GM21528 (cell line): Measurements from ENCODE around the gene USP10.

ENCODE experiments used
- ATAC-seq: cut with Tn5 transposase; IDR thresholded peaks from one replicate; pipeline ENCODE4 v1.9.1; 2021; ENCODE audit warnings: mild to moderate bottlenecking, moderate library complexity; ENCODE audit not compliant: unreplicated experiment, low FRiP score

Gene USP10

GRCh38 chr16:84699712-84700445, at the start of gene USP10:
Gene USP10, plus strand, starts transcription at chr16:84700000. Its CDS starts 91 bp downstream, at chr16:84700091.
- peak; percentile 69 for ATAC-seq

- ATAC-seq = no peak
Observed at GRCh38 chr16:84650062-84650991, 49.5 kb upstream of the USP10 start.

- no peak for ATAC-seq
Observed at GRCh38 chr16:84652566-84652965, 47.2 kb upstream of the USP10 start.

- ATAC-seq = no peak
Observed at GRCh38 chr16:84654238-84654637, 45.6 kb upstream of the USP10 start.

GRCh38 chr16:84654998-84655397, 44.8 kb upstream of the USP10 start:
- ATAC-seq = no peak

- ATAC-seq = no peak
Observed at GRCh38 chr16:84656649-84657048, 43.2 kb upstream of the USP10 start.

- no peak for ATAC-seq
Observed at GRCh38 chr16:84657229-84657837, 42.5 kb upstream of the USP10 start.

GRCh38 chr16:84658690-84659089, 41.1 kb upstream of the USP10 start:
- ATAC-seq = no peak

- no peak for ATAC-seq
Observed at GRCh38 chr16:84659656-84660300, 40.0 kb upstream of the USP10 start.

- no peak for ATAC-seq
Observed at GRCh38 chr16:84660973-84661372, 38.8 kb upstream of the USP10 start.

GRCh38 chr16:84661418-84662060, 38.3 kb upstream of the USP10 start:
- ATAC-seq = no peak

- no peak for ATAC-seq
Observed at GRCh38 chr16:84662471-84662870, 37.3 kb upstream of the USP10 start.

- peak; percentile 81 for ATAC-seq
Observed at GRCh38 chr16:84663433-84664101, 36.2 kb upstream of the USP10 start.

- no peak for ATAC-seq
Observed at GRCh38 chr16:84665359-84665758, 34.4 kb upstream of the USP10 start.

- no peak for ATAC-seq
Observed at GRCh38 chr16:84665843-84666242, 34.0 kb upstream of the USP10 start.

- ATAC-seq = no peak
Observed at GRCh38 chr16:84667600-84668309, 32.0 kb upstream of the USP10 start.

GRCh38 chr16:84670063-84670462, 29.7 kb upstream of the USP10 start:
- ATAC-seq = no peak

GRCh38 chr16:84672276-84673202, 27.3 kb upstream of the USP10 start:
- ATAC-seq = no peak
